Ishikawa (cell line): ENCODE data around the gene CCIN.

Experiments
- CEBPB ChIP-seq: IDR thresholded peaks from 2 replicates; pipeline ENCODE4 v1.6.1; 2012
- CREB1 ChIP-seq: IDR thresholded peaks from 2 replicates; pipeline ENCODE4 v1.6.1; 2012; ENCODE audit warnings: low read depth
- EGR1 ChIP-seq: IDR thresholded peaks from 2 replicates; pipeline ENCODE4 v1.6.1; 2012
- EP300 ChIP-seq: IDR thresholded peaks from 2 replicates; pipeline ENCODE4 v1.6.1; 2012; ENCODE audit warnings: borderline replicate concordance
- FOXM1 ChIP-seq: IDR thresholded peaks from 2 replicates; pipeline ENCODE4 v1.6.1; 2012; ENCODE audit warnings: low read depth, borderline replicate concordance
- NFIC ChIP-seq: IDR thresholded peaks from 2 replicates; pipeline ENCODE4 v1.6.1; 2012
- RAD21 ChIP-seq: IDR thresholded peaks from 2 replicates; pipeline ENCODE4 v1.6.1; 2012; ENCODE audit warnings: low read depth
- TAF1 ChIP-seq: IDR thresholded peaks from 2 replicates; pipeline ENCODE4 v1.6.1; 2012; ENCODE audit warnings: low read depth, mild to moderate bottlenecking
- TCF12 ChIP-seq: IDR thresholded peaks from 2 replicates; pipeline ENCODE4 v1.6.1; 2012; ENCODE audit warnings: low read depth
- TEAD4 ChIP-seq: IDR thresholded peaks from 2 replicates; pipeline ENCODE4 v1.6.1; 2012
- YY1 ChIP-seq: IDR thresholded peaks from 2 replicates; pipeline ENCODE4 v1.6.1; 2012; ENCODE audit warnings: low read depth
- ZBTB7A ChIP-seq: IDR thresholded peaks from 2 replicates; pipeline ENCODE4 v1.6.1; 2012; ENCODE audit warnings: low read depth
- TF ChIP-seq, protein P1 (sequence below): IDR thresholded peaks from 2 replicates; pipeline ENCODE4 v1.6.1; 2012
- TF ChIP-seq, protein P2 (sequence below): IDR thresholded peaks from 2 replicates; pipeline ENCODE4 v1.6.1; 2012; ENCODE audit warnings: low read depth, mild to moderate bottlenecking
- TF ChIP-seq, protein P3 (sequence below): IDR thresholded peaks from 2 replicates; pipeline ENCODE4 v1.6.1; 2012

CCIN gene

DNA sequence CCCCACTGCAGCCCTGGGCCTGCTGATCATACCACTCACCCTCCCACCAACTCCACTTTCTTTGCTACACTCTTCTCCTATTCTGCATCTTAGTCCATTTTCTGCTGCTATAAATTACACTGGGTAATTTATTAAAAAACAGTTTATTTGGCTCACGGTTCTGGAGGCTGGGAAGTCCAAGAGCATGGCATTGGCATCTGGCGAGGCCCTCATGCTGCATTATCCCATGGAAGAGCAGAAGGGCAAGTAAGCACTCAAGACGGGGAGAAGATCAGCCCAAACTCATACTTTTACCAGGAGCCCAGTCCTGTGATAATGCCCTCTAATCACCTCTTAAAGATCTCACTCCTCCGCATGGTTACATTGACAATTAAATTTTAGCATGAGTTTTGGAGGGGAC, 23.2 kb upstream of the CCIN start:
- TF ChIP-seq FOXM1 (no peak), CEBPB (no peak), ZBTB7A (no peak), EGR1 (no peak), TEAD4 (no peak), TAF1 (no peak), YY1 (no peak), RAD21 (no peak), CREB1 (no peak), TCF12 (no peak)
- TF ChIP-seq, protein P1, sequence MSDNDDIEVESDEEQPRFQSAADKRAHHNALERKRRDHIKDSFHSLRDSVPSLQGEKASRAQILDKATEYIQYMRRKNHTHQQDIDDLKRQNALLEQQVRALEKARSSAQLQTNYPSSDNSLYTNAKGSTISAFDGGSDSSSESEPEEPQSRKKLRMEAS, result no peak
- TF ChIP-seq, protein P2, sequence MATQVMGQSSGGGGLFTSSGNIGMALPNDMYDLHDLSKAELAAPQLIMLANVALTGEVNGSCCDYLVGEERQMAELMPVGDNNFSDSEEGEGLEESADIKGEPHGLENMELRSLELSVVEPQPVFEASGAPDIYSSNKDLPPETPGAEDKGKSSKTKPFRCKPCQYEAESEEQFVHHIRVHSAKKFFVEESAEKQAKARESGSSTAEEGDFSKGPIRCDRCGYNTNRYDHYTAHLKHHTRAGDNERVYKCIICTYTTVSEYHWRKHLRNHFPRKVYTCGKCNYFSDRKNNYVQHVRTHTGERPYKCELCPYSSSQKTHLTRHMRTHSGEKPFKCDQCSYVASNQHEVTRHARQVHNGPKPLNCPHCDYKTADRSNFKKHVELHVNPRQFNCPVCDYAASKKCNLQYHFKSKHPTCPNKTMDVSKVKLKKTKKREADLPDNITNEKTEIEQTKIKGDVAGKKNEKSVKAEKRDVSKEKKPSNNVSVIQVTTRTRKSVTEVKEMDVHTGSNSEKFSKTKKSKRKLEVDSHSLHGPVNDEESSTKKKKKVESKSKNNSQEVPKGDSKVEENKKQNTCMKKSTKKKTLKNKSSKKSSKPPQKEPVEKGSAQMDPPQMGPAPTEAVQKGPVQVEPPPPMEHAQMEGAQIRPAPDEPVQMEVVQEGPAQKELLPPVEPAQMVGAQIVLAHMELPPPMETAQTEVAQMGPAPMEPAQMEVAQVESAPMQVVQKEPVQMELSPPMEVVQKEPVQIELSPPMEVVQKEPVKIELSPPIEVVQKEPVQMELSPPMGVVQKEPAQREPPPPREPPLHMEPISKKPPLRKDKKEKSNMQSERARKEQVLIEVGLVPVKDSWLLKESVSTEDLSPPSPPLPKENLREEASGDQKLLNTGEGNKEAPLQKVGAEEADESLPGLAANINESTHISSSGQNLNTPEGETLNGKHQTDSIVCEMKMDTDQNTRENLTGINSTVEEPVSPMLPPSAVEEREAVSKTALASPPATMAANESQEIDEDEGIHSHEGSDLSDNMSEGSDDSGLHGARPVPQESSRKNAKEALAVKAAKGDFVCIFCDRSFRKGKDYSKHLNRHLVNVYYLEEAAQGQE, result no peak

DNA sequence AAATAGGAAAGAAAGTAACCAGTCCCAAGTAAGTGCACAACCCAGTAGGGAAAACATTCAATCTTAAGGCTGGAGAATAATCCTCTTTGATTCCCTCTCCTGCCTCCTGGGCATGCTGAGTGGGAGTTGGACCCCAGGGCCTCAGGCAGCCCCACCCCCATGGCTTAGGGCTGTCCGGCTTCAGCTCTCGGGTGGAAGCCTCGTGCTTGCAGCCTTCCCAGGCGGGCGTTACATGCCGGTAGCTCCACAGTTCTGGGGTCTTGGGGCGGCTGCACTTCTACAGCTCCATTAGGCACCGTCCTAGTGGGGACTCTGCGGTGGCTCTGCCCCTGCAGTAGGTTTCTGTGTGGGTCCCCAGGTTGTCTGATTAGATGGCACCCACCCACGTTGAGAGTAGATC, 22.5 kb upstream of the CCIN start:
- TF ChIP-seq TEAD4 (no peak), YY1 (no peak), EP300 (no peak), EGR1 (no peak), NFIC (no peak), RAD21 (no peak), ZBTB7A (no peak), TCF12 (no peak), FOXM1 (no peak), CREB1 (no peak), CEBPB (no peak), TAF1 (no peak)
- TF ChIP-seq, protein P1, result no peak
- TF ChIP-seq, protein P3, sequence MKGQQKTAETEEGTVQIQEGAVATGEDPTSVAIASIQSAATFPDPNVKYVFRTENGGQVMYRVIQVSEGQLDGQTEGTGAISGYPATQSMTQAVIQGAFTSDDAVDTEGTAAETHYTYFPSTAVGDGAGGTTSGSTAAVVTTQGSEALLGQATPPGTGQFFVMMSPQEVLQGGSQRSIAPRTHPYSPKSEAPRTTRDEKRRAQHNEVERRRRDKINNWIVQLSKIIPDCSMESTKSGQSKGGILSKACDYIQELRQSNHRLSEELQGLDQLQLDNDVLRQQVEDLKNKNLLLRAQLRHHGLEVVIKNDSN, result no peak
- TF ChIP-seq, protein P2, result no peak

DNA sequence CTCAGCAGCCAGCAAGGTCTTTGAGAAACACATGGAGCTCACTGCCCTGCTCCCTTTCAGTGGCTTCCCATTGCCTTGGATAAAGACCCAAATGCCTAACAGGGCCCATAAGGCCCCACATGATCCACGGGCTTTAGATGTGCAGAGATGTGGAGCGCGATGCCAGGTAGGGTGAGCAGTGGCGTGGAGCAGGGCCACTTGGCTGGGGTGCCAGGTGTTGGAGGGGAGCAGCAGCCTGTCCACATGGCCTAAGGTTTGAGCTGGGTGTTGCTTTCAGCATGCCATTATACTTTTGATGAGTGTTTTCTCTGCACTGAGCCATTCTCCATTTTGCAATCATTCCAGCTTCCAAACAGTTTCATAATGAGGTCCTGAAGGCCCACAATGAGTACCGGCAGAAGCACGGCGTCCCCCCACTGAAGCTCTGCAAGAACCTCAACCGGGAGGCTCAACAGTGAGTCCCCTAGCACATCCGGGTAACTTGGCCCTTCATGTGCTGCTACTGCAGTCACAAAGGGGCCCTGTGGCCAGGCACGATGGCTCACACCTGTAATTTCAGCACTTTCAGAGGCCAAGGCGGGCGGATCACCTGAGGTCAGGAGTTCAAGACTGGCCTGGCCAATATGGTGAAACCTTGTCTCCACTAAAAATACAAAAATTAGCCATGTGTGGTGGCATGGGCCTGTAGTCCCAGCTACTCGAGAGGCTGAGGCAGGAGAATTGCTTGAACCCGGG, 21.6 kb upstream of the CCIN start:
- TF ChIP-seq, protein P3, result no peak
- TF ChIP-seq TAF1 (no peak), TEAD4 (no peak), RAD21 (no peak), CEBPB (no peak), CREB1 (no peak), TCF12 (no peak), EGR1 (no peak), EP300 (no peak), ZBTB7A (no peak), FOXM1 (no peak), YY1 (no peak), NFIC (no peak)
- TF ChIP-seq, protein P1, result no peak
- TF ChIP-seq, protein P2, result no peak

DNA sequence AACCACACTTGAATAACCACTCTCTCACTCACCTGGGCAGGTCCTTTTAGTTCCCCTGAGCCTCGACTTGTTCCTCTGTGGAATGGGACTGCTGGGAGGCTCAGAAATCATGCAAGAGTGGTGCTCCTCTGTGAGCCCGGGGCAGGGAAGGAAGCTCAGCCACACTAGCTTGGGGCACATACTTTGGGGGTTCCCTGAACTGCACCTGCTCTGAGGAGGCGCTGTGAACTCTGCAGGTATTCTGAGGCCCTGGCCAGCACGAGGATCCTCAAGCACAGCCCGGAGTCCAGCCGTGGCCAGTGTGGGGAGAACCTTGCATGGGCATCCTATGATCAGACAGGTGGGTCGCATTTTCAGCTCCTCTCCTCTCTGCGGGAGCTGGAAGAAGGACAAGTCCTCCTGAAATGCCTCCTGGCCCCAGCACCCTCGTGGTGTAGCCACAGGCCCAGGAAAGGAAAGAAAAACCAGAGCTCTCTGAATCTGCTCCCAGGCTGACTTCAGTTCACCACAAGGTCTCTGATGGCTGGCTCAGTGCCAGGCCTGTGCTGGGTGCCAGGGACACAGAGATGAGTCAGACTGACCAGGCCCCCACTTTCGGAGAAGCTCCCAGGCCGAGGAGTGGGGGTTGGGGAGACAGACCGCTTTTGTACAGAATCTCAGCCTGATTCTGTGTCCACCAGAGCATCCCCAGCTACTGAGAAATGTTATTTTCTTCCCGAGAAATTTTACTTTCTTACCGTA, 20.7 kb upstream of the CCIN start:
- TF ChIP-seq, protein P2, result no peak
- TF ChIP-seq NFIC (peak; percentile 65), TCF12 (no peak), RAD21 (no peak), ZBTB7A (no peak)
